HG03139 (cell line): ENCODE measurements around the gene ADAM23.

ENCODE experiments used
- ATAC-seq: cut with Tn5 transposase; IDR thresholded peaks from one replicate; pipeline ENCODE4 v1.9.1; 2021; ENCODE audit not compliant: unreplicated experiment

Gene ADAM23

DNA sequence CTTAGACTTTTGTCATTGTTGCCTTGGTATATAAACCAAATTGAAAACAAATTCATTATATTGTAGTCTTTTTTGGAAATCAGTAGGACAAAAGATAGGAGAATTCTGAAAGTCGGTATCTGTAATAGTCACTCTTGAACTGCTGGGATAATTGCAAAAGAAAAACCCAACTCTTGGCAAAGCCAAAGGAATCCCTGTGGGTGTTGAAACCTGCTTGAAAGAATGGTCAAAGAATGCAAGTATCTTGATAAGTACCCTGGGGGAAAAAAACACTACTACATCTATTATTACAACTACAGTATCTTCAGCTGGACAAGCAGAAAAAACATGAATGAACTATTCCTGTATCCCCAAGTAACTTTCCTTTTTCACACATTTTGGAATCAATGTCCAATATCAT lies 191.7 kb downstream of the ADAM23 start:
- ATAC-seq = no peak

DNA sequence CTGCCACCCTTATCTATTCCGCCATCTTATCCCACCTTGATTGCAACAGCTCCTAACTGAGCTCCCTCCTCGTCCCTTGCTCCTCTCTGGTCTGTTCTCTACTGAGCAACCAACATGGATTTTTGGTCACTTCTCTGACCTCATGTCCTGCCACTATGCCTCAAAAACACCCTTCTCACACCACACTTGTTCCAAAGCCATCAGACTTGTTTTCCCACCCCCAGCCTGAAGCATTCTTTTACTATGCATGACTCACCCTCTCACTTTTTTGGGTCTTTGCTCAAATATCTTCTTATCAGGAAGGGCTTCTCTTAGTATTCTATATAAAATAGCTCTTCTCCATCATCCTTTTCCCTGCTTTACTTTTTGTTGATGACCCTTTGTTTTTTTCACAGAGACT lies 196.3 kb downstream of the ADAM23 start:
- no peak for ATAC-seq

DNA sequence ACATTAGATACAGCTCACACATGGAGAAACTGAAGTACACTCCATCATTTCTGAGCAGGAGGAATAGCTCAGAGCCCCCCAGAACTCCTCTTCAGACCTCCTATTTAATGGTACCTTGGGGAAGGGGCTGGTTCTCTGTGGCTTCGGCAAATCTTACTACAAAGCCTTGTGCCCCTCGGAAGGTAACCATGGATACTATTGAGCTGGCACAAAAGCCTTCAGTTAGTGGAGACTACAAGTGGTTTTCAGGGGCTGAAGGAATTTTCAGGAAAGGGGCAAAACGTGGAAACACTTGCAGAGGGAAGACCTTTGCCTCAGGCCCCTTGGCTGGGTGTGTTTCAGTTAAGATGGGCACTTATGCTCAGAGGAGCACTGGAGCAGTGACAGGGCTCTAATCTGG lies 197.9 kb downstream of the ADAM23 start:
- ATAC-seq = no peak

DNA sequence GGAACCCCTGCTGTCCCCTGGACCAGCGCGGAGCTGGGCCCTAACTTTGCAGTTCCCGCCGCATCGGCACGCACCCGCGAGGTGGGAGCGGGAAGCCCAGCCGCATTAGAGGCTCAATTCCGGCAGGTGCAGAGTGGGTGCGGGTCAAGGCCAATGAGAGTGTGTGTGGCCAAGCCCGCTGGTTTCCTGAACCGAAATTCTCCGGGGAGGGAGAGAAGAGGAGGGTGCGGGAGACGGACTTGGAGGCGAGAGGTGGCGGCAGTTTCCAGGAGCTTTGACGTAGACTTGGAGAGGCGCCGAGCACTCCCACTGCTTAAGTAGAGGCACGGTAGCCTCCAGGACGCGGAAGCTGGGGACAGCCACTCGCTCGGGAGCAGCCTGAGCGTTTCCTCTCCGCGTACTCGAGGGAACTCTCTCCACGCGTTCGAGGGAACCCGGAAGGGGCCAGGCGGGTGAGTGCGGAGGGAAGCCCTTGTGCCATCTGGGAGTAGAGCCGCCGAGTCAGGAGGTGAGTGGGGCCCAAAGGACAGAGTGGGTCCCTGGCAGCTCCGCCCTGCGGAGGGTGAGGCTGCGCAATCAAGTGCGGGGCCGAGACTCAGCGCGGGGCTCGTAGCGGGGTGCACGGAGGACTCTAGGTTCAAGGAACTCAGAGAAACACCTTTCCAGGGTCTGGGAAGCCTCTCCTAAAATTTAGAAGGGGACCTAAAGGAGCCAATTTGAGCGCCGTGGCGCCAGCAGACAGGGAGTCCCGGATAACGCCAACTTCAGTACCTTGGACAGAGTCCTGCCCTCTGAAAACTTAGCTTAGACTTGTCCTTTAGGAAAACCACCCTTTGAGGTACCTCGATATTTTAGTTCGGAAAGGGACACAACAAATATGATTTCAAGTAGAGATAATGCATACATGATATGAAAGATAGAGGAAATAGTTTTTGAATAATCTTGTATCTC lies 199.0 kb downstream of the ADAM23 start, which contains the start of gene FAM237A:
TSS of gene FAM237A (plus strand) at position 413 of the 951 bp plus-strand sequence. CDS start 1,750 bp downstream, outside the sequence.
- no peak for ATAC-seq

DNA sequence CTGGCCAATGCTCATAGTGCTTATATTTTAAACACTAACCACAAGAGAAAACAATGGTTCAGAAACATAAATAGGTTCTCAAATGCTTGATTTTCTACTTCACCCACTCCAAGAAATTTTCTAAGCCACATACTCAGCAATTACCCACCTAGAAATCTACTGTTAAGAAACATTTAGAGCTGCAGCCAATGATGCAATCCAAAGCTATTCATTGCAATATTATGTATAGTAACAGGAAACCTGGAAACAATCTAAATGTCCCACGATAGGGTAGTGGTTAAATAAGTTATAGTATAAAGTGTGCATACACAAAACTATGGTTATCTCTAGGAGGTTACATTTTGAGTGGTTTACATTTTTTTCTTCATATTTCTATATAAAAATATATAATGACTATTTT lies 204.7 kb downstream of the ADAM23 start:
- ATAC-seq = no peak

DNA sequence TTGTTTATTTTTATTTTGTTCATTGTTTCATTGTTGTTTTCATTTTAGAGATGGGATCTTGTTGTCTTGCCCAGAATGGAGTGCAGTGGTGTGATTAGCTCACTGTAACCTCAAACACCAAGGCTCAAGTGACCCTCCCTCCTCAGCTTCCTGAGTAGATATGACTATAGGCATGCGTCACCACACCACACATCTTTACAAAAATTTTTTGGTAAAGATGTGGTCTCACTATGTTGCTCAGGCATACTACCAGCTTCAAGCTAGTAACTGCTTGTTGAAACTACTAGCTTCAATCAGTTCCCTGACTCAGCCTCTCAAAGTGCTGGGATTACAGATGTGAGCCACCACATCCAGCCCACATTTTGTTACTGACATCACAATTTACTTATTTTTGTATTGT lies 213.8 kb downstream of the ADAM23 start:
- no peak for ATAC-seq

DNA sequence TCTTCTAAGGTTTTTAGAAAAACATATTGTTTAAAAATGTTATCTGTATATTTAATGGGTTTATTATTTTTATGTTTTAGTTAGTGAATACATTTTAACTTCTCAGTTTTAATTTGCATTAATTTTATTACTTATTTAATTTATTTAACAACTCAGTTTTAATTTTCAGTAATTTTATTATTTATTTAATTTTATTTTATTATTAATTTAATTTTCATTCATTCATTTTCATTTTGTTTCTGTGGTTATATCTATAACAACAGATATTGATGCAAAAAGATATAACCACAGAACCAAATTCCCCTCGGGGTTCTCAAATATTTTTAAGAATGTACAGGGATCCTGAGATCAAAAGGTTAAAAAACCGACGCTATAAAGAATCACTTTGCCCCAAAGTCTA lies 221.9 kb downstream of the ADAM23 start:
- no peak for ATAC-seq
